Choroid plexus epithelial cell (primary cell): Measurements from ENCODE around the gene CDH20.

ENCODE experiments used
- DNase-seq: peaks from one replicate; pipeline ENCODE4 v3.0.0-alpha.2; 2010; ENCODE audit warnings: low read depth
- H3K4me3 ChIP-seq: 2 replicates; pipeline ENCODE4 v1.5.1; 2011; ENCODE audit warnings: low read depth, mild to moderate bottlenecking, control low read depth, low read length, moderate library complexity
- CTCF ChIP-seq: conservative IDR thresholded peaks from 2 replicates; pipeline ENCODE4 v1.5.1; 2011; ENCODE audit warnings: low read depth, mild to moderate bottlenecking, control low read depth, inconsistent platforms, low read length, moderate library complexity

The CDH20 gene

GRCh38 chr18:61531891-61532290 lies 198.7 kb downstream of the CDH20 start:
- no peak overlapping the region for H3K4me3 ChIP-seq
- DNase-seq: no peak
- TF ChIP-seq CTCF: no peak

- no peak for DNase-seq
- no peak overlapping the region for H3K4me3 ChIP-seq
- TF ChIP-seq CTCF: no peak
Measured at GRCh38 chr18:61535401-61535800, 202.2 kb downstream of the CDH20 start.

GRCh38 chr18:61541673-61542072 lies 208.4 kb downstream of the CDH20 start:
- TF ChIP-seq CTCF: no peak
- H3K4me3 ChIP-seq: no peak overlapping the region
- DNase-seq: no peak

GRCh38 chr18:61542596-61542995 lies 209.4 kb downstream of the CDH20 start:
- no peak for TF ChIP-seq CTCF
- no peak overlapping the region for H3K4me3 ChIP-seq
- no peak for DNase-seq

GRCh38 chr18:61543518-61543917 lies 210.3 kb downstream of the CDH20 start:
- no peak for TF ChIP-seq CTCF
- DNase-seq: no peak
- H3K4me3 ChIP-seq: no peak overlapping the region

GRCh38 chr18:61544178-61544577 lies 210.9 kb downstream of the CDH20 start:
- H3K4me3 ChIP-seq: no peak overlapping the region
- TF ChIP-seq CTCF: no peak
- DNase-seq: no peak

- TF ChIP-seq CTCF: no peak
- H3K4me3 ChIP-seq: no peak overlapping the region
- DNase-seq: no peak
Measured at GRCh38 chr18:61545281-61546245, 212.3 kb downstream of the CDH20 start.
